DMS53 treated with DMSO at 0.1 percent for 48 hours (cell line): ENCODE data around the gene CASR.
A peak's percentile ranks its signal among the peaks of the same experiment; 100 is the strongest.

Experiments used
- DNase-seq: peaks from one replicate; lab custom pipeline; 2025; ENCODE audit not compliant: unreplicated experiment; lab: John Stamatoyannopoulos, UW

Gene CASR

DNA sequence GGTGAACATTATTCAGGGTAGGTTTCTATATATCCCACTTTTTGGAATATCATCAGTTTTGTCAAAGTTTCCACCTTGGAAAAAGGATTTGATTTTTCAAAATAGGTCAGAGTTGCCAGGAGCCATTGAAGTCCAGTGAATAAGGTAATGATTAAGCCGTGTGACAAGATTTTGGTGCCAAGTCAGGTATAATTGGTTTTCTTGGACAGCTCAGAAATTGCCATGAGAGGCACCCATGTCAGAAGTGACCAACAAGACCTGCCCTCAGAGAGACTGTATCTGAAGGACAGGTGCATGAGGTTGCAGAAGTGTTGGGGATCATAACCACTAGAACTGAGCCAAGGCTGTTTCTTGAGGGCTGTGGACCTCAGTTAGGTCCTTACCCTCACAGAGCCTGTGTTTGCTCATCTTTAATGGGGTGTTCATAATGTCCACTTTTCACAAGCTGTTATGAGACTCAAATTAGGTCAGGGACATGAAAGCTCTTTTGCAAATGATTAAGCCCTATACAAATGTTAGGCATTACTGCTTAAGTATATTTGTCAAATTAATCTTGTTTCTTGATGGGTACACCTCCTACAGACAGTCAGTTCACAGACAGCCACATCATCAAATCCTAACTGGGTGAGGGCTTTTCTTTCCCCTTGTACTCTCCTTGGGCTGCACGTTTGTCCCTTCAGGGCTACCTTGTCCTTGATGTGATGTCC, 32.3 kb downstream of the CASR start:
- no peak for DNase-seq

DNA sequence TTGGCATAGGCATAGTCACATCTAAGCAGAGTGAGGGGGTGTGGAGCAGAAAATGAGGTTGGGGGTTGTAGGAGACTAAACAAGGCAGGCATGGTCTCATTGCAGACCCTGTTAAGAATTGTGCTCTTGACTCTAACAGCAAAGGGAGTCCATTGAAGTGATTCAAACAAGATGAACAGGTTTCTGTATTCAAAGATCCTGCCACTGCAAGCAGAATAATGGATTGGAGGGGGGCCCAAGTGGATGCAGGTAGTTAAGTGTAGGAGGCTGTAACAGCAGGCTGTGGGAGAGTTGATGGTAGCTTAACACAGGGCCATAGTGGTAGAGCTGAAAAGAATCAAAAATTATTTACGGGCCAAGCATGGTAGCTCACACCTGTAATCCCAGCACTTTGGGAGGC, 34.4 kb downstream of the CASR start:
- no peak for DNase-seq

- no peak for DNase-seq
Observed at GRCh38 chr3:122219242-122219872, 35.9 kb downstream of the CASR start.

DNA sequence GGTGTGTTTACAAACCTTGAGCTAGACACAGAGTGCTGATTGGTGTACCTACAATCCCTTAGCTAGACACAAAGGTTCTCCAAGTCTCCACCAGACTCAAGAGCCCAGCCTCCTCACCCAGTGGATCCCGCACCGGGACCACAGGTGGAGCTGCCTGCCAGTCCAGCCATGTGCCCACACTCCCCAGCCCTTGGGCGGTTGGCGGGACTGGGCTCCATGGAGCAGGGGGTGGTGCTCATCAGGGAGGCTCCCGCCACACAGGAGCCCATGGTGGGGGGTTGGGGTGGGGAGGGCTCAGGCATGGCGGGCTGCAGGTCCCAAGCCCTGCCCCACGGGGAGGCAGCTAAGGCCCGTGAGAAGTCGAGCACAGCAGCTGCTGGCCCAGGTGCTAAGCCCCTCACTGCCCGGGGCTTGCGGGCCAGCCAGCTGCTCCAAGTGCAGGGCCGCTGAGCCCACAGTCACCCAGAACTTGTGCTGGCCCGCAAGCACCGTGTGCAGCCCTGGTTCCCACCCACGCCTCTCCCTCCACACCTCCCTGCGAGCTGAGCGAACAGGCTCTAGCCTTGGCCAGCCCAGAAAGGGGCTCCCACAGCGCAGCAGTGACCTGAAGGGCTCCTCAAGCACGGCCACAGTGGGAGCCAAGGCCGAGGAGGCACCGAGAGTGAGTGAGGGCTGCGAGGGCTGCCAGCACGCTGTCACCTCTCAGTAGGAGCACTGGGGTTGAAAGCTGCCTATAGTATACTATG, 43.7 kb downstream of the CASR start:
- DNase-seq = no peak

DNA sequence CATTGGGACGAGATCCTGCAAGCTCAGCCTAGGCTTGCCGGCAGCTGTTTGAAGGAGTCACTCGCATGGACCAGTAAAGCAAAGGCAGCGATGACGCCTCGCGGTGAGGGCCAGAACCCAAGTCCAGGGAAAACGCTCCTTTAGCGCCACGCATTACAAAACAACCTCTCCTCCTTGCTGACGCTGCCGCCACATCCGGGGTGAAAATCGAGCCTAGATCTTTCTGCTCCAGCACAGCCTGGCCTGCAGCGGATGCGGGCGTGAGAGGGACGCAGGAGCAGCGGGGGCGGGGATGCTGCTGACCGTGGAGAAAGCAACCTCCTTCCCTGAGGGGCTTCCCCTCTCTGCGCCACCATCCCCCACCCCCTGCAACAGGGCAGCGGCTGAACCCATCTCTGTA, 46.7 kb downstream of the CASR start:
- DNase-seq = no peak

GRCh38 chr3:122231465-122232157, 48.1 kb downstream of the CASR start:
- no peak for DNase-seq

- no peak for DNase-seq
Observed at GRCh38 chr3:122232485-122232884, 49.0 kb downstream of the CASR start.

DNA sequence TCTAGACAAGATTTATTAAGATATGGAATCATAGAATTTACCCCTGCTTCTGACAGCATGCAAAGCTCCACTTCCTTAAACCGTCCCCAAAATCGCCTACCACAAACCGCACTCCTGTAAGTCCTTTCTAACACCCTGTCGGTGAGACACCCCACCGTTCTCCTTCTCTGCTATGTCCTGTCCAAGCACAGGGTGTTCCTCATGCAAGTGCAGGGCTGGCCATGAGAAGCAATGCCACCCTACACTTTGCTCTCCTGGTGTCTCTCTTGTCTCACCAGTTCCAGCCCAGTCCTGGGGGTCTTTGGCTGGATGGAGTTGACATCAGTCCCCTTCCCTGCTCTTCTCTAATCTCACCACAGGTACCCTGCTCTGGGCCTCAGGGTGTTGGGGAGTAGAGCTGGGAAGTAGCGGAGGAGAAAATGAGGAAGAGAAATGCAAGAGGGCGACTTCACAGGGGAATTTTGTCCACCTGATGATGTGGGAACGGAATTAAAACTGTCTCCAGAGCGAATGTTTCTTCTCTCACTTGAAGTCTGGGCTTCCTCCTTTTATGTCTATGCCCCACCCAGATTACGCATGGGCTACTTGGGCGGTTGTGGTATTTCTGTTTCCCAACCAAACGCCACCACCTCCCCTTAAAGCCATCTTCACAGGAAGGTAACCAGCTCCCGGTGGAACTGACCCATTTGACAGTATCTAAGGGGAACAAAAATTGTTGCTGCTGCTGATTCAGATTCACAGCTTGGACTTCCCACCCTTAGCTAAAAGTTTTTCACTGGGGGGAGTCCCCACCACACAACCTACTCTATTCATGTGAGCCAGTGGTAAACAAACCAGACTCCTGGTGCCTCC, 49.9 kb downstream of the CASR start:
- DNase-seq = no peak

GRCh38 chr3:122234117-122234516, 50.6 kb downstream of the CASR start:
- no peak for DNase-seq

GRCh38 chr3:122235147-122235546, 51.7 kb downstream of the CASR start:
- DNase-seq = no peak

DNA sequence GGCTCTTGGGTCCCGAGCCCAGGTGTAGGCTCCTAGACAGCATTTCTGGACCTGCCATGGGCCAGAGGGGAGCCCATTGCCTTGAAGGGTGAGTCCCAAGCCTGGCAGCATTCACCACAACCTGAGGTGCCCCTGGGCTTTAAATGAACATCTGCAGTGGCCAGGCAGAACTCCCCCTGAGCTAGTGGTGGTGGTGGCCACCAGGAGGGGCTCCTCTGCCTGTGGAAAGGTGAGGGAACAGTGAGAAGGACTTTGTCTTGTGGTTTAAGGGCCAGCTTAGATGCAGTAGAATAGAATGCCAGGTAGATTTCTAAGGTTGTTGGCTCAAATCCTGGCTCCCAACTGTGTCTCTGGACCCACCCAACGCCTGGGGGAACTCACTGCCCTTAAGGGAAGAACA, 55.6 kb downstream of the CASR start:
- no peak for DNase-seq

GRCh38 chr3:122245513-122246174, 62.2 kb downstream of the CASR start:
- no peak for DNase-seq

DNA sequence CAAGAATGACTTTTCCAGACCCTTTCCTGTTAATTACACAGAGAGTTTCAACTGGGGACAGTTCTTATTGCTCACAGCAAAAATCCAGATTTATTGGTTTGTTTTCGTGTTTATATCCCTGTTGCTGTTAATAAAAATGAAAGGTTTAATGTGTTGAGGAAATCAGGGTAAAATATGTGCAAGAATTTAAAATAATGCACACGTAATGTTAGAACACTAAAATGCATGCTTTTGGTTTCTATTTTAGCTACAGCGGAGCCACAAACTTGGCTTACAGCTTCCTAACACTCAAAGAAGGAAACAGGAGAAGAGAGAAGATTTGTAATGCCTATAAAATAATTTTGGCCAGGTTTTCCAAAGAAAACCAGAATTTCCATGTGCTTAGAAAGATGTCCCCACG, 62.7 kb downstream of the CASR start:
- DNase-seq = no peak

GRCh38 chr3:122247087-122247824, 63.8 kb downstream of the CASR start:
- no peak for DNase-seq

GRCh38 chr3:122247825-122248185, 64.3 kb downstream of the CASR start:
- DNase-seq = no peak

- DNase-seq = no peak
Observed at GRCh38 chr3:122251428-122251827, 68.0 kb downstream of the CASR start.

GRCh38 chr3:122253581-122253980, 70.1 kb downstream of the CASR start:
- DNase-seq = no peak

DNA sequence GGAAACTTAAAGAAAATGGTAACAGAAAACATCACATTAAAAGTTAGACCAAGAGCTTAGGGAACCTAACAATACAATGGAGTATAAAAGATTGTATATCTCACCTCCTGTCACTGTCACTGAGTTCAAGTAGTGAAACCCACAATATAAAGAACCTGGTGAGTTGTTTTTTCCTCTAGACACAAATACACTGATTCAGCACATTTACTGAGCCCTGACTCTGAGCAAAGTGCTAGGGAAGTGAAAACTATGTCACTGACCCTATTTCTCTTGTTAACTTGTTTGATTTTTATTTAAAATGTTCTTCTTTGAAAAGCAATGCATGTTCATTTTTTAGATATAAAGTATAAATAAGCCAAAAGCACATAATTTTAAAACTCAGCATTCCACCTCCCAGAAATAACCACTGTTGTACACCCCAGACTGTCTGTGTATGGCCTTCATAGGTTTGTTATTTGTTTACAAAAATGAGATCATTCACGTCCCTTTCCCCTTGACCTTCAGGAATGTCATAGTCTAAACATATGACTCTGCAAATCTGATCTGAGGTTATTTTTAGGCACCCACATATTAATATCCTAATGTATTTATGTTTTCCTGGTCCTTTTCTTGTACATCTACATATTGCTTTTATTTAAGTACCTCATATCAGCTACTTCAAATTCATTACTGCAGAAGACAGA, 72.4 kb downstream of the CASR start:
- DNase-seq = peak; percentile 3
